ENCODE measurements around the gene DENND5B.
"Not testable (repeated sequence)": the region's sequence is repeated elsewhere in the genome, so short reads cannot be mapped to it uniquely, and the experiment has no call there.

The DENND5B gene

GRCh38 chr12:31557707-31558106 lies 33.2 kb downstream of the DENND5B start:
- no peak for DNase-seq (ENCODE audit: low spot score)

GRCh38 chr12:31555466-31555865 lies 35.5 kb downstream of the DENND5B start:
- not testable (repeated sequence) for DNase-seq (ENCODE audit: low spot score)

GRCh38 chr12:31550590-31550989 lies 40.3 kb downstream of the DENND5B start:
- DNase-seq (ENCODE audit: low spot score) = not testable (repeated sequence)

- DNase-seq (ENCODE audit: low spot score) = no peak
Observed at GRCh38 chr12:31536672-31537071, 54.3 kb downstream of the DENND5B start.

GRCh38 chr12:31533470-31533869 lies 57.5 kb downstream of the DENND5B start:
- DNase-seq (ENCODE audit: low spot score) = no peak

GRCh38 chr12:31531893-31532292 lies 59.0 kb downstream of the DENND5B start:
- DNase-seq (ENCODE audit: low spot score) = no peak

GRCh38 chr12:31528095-31528494 lies 62.8 kb downstream of the DENND5B start:
- DNase-seq (ENCODE audit: low spot score) = no peak

GRCh38 chr12:31527083-31527482 lies 63.9 kb downstream of the DENND5B start:
- DNase-seq (ENCODE audit: low spot score) = no peak

- DNase-seq (ENCODE audit: low spot score) = no peak
Observed at GRCh38 chr12:31526158-31526546, 64.8 kb downstream of the DENND5B start.

- DNase-seq (ENCODE audit: low spot score) = no peak
Observed at GRCh38 chr12:31525496-31526157, 65.3 kb downstream of the DENND5B start.

GRCh38 chr12:31524791-31525495 lies 66.0 kb downstream of the DENND5B start:
- DNase-seq (ENCODE audit: low spot score) = no peak

- DNase-seq (ENCODE audit: low spot score) = no peak
Observed at GRCh38 chr12:31523306-31523705, 67.6 kb downstream of the DENND5B start.

GRCh38 chr12:31522607-31523006 lies 68.3 kb downstream of the DENND5B start:
- no peak for DNase-seq (ENCODE audit: low spot score)

GRCh38 chr12:31521964-31522363 lies 69.0 kb downstream of the DENND5B start:
- DNase-seq (ENCODE audit: low spot score) = no peak

- DNase-seq (ENCODE audit: low spot score) = no peak
Observed at GRCh38 chr12:31519511-31519910, 71.4 kb downstream of the DENND5B start.

GRCh38 chr12:31518680-31519227 lies 72.2 kb downstream of the DENND5B start:
- peak; percentile 32 for DNase-seq (ENCODE audit: low spot score)

GRCh38 chr12:31517994-31518393 lies 72.9 kb downstream of the DENND5B start:
- no peak for DNase-seq (ENCODE audit: low spot score)

- no peak for DNase-seq (ENCODE audit: low spot score)
Observed at GRCh38 chr12:31516702-31517101, 74.2 kb downstream of the DENND5B start.

GRCh38 chr12:31514912-31515311 lies 76.0 kb downstream of the DENND5B start:
- no peak for DNase-seq (ENCODE audit: low spot score)

GRCh38 chr12:31510034-31510433 lies 80.9 kb downstream of the DENND5B start:
- no peak for DNase-seq (ENCODE audit: low spot score)

- no peak for DNase-seq (ENCODE audit: low spot score)
Observed at GRCh38 chr12:31508436-31509150, 82.3 kb downstream of the DENND5B start.

- no peak for DNase-seq (ENCODE audit: low spot score)
Observed at GRCh38 chr12:31507966-31508365, 83.0 kb downstream of the DENND5B start.
